Measurements from ENCODE around the gene PRSS22.

PRSS22 gene

GRCh38 chr16:2836646-2837508 lies 21.1 kb downstream of the PRSS22 start:
- H3K9me3 ChIP-seq (ENCODE audit: severe bottlenecking): no peaks in the 10 kb centered on the region
- H3K4me3 ChIP-seq (ENCODE audit: low read depth, low read length): no peak overlapping the region
- DNase-seq: no peak
- H3K36me3 ChIP-seq: no peaks in the 10 kb centered on the region
- TF ChIP-seq, protein P1, sequence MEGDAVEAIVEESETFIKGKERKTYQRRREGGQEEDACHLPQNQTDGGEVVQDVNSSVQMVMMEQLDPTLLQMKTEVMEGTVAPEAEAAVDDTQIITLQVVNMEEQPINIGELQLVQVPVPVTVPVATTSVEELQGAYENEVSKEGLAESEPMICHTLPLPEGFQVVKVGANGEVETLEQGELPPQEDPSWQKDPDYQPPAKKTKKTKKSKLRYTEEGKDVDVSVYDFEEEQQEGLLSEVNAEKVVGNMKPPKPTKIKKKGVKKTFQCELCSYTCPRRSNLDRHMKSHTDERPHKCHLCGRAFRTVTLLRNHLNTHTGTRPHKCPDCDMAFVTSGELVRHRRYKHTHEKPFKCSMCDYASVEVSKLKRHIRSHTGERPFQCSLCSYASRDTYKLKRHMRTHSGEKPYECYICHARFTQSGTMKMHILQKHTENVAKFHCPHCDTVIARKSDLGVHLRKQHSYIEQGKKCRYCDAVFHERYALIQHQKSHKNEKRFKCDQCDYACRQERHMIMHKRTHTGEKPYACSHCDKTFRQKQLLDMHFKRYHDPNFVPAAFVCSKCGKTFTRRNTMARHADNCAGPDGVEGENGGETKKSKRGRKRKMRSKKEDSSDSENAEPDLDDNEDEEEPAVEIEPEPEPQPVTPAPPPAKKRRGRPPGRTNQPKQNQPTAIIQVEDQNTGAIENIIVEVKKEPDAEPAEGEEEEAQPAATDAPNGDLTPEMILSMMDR (IDR thresholded peaks at IDR 0.05; ENCODE audit: low read depth, low read length): no peak
- H3K27ac ChIP-seq: no peak overlapping the region
- no peaks in the 10 kb centered on the region for H3K27me3 ChIP-seq (ENCODE audit: insufficient read depth, low read depth, severe bottlenecking)

- no peaks in the 10 kb centered on the region for H3K9me3 ChIP-seq (ENCODE audit: severe bottlenecking)
- no peaks in the 10 kb centered on the region for H3K27me3 ChIP-seq (ENCODE audit: insufficient read depth, low read depth, severe bottlenecking)
- H3K4me3 ChIP-seq (ENCODE audit: low read depth, low read length): no peak overlapping the region
- TF ChIP-seq, protein P1 (IDR thresholded peaks at IDR 0.05; ENCODE audit: low read depth, low read length): no peak
- no peaks in the 10 kb centered on the region for H3K36me3 ChIP-seq
- no peak for DNase-seq
- H3K27ac ChIP-seq: no peak overlapping the region
These were observed 22.1 kb downstream of the PRSS22 start for GRCh38 chr16:2835638-2836493.

DNA sequence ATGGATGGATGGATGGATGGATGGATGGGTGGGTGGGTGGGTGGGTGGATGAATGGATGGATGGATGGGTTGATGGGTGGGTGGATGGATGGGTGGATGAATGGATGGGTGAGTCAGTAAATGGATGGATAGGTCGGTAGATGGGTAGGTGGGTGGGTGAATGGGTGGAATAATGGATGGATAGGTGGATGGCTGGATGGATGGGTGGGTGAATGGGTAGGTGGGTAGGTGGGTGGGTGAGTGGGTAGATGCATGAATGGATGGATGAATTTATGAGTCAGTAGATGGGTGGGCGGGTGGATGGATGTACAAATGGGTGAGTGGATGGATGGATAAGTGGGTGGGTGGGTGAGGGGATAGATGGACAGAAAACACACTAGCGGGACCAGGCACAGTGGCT lies 23.0 kb downstream of the PRSS22 start:
- H3K9me3 ChIP-seq (ENCODE audit: severe bottlenecking): no peaks in the 10 kb centered on the region
- H3K27ac ChIP-seq: no peak overlapping the region
- no peak for DNase-seq
- TF ChIP-seq, protein P1 (IDR thresholded peaks at IDR 0.05; ENCODE audit: low read depth, low read length): no peak
- no peaks in the 10 kb centered on the region for H3K36me3 ChIP-seq
- H3K27me3 ChIP-seq (ENCODE audit: insufficient read depth, low read depth, severe bottlenecking): no peaks in the 10 kb centered on the region
- no peak overlapping the region for H3K4me3 ChIP-seq (ENCODE audit: low read depth, low read length)

DNA sequence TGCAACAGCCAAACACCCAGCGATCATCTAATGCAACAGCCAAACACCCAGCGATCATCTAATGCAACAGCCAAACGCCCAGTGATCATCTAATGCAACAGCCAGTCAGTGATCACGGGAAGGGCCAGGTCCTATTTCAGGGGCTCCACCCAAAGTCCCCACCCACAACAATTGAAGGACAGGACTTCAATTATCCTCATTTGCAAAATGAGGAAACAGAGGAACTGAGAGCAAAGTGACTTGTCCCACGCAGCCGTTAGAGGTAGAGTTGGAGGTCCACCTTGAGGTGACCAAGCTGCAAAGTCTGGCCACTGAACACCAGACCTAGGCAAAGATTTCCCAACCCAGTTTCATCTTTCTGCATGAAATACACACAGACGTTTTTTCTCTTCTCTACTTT lies 24.2 kb downstream of the PRSS22 start:
- Histone ChIP-seq H3K36me3 (no peaks in the 10 kb centered on the region), H3K27me3 (ENCODE audit: insufficient read depth, low read depth, severe bottlenecking) (no peaks in the 10 kb centered on the region), H3K9me3 (ENCODE audit: severe bottlenecking) (no peaks in the 10 kb centered on the region), H3K27ac (no peak overlapping the region), H3K4me3 (ENCODE audit: low read depth, low read length) (no peak overlapping the region)
- DNase-seq: no peak
- TF ChIP-seq, protein P1 (IDR thresholded peaks at IDR 0.05; ENCODE audit: low read depth, low read length): no peak

- Histone ChIP-seq H3K27me3 (ENCODE audit: insufficient read depth, low read depth, severe bottlenecking) (no peaks in the 10 kb centered on the region), H3K4me3 (ENCODE audit: low read depth, low read length) (no peak overlapping the region), H3K36me3 (no peaks in the 10 kb centered on the region), H3K27ac (no peak overlapping the region), H3K9me3 (ENCODE audit: severe bottlenecking) (no peaks in the 10 kb centered on the region)
- TF ChIP-seq, protein P1 (IDR thresholded peaks at IDR 0.05; ENCODE audit: low read depth, low read length): no peak
- no peak for DNase-seq
These were observed 26.8 kb downstream of the PRSS22 start for GRCh38 chr16:2831203-2831602.

Measured in WERI-Rb-1 (cell line).